IMR-90 (cell line): ENCODE results near the gene SYNGR3.

Experiments
- BHLHE40 ChIP-seq: fragments of 150-350 bp; IDR thresholded peaks from 2 replicates; pipeline ENCODE4 v1.6.1; 2016; ENCODE audit warnings: mild to moderate bottlenecking, low read depth, low read length
- CEBPB ChIP-seq: IDR thresholded peaks from 2 replicates; pipeline ENCODE4 v1.6.1; 2012; ENCODE audit warnings: low read depth, low read length, improper control_type of control experiment
- CHD1 ChIP-seq: IDR thresholded peaks from 2 replicates; pipeline ENCODE4 v1.6.1; 2012; ENCODE audit warnings: low read depth, low read length, improper control_type of control experiment
- CTCF ChIP-seq: conservative IDR thresholded peaks from 2 replicates; pipeline ENCODE4 v1.5.1; 2012; ENCODE audit warnings: mild to moderate bottlenecking, low read depth, low read length, improper control_type of control experiment
- ELK1 ChIP-seq: fragments of 150-350 bp; IDR thresholded peaks from 2 replicates; pipeline ENCODE4 v1.6.1; 2016; ENCODE audit warnings: low read depth, mild to moderate bottlenecking, low read length, moderate library complexity, borderline replicate concordance
- MAFK ChIP-seq: IDR thresholded peaks from 2 replicates; pipeline ENCODE4 v1.6.1; 2012; ENCODE audit warnings: low read depth, low read length, improper control_type of control experiment
- MAZ ChIP-seq: IDR thresholded peaks from 2 replicates; pipeline ENCODE4 v1.6.1; 2012; ENCODE audit warnings: low read depth, mild to moderate bottlenecking, low read length, improper control_type of control experiment, moderate library complexity, borderline replicate concordance
- MXI1 ChIP-seq: IDR thresholded peaks from 2 replicates; pipeline ENCODE4 v1.6.1; 2012; ENCODE audit warnings: low read depth, mild to moderate bottlenecking, low read length, moderate library complexity, borderline replicate concordance
- POLR2A ChIP-seq: IDR thresholded peaks from 2 replicates; pipeline ENCODE4 v1.6.1; 2012; ENCODE audit warnings: mild to moderate bottlenecking, low read depth, low read length
- RAD21 ChIP-seq: IDR thresholded peaks from 2 replicates; pipeline ENCODE4 v1.6.1; 2012; ENCODE audit warnings: low read length, improper control_type of control experiment
- RCOR1 ChIP-seq: IDR thresholded peaks from 2 replicates; pipeline ENCODE4 v1.6.1; 2012; ENCODE audit warnings: mild to moderate bottlenecking, low read length, improper control_type of control experiment; ENCODE audit not compliant: insufficient replicate concordance
- RFX5 ChIP-seq: IDR thresholded peaks from 2 replicates; pipeline ENCODE4 v1.8.0; 2012; ENCODE audit warnings: low read depth, mild to moderate bottlenecking, low read length, moderate library complexity
- SMC3 ChIP-seq: fragments of 150-350 bp; IDR thresholded peaks from 2 replicates; pipeline ENCODE4 v1.6.1; 2016; ENCODE audit warnings: low read depth, mild to moderate bottlenecking, antibody characterized with exemption, low read length, moderate library complexity
- USF2 ChIP-seq: fragments of 150-350 bp; IDR thresholded peaks from 2 replicates; pipeline ENCODE4 v1.6.1; 2017; ENCODE audit warnings: mild to moderate bottlenecking, antibody characterized with exemption, low read length, low read depth

- no peak for TF ChIP-seq CTCF
- no peak for TF ChIP-seq BHLHE40
- TF ChIP-seq POLR2A, result no peak
- TF ChIP-seq RFX5, result no peak
- TF ChIP-seq SMC3, result no peak
- TF ChIP-seq MAFK, result no peak
- no peak for TF ChIP-seq RCOR1
- TF ChIP-seq RAD21, result no peak
- TF ChIP-seq ELK1, result no peak
- no peak for TF ChIP-seq USF2
- TF ChIP-seq MAZ, result no peak
- no peak for TF ChIP-seq MXI1
- TF ChIP-seq CEBPB, result no peak
- no peak for TF ChIP-seq CHD1
Measured at GRCh38 chr16:2040787-2041522, 51.2 kb downstream of the SYNGR3 start.
